EL (cell line): ENCODE data around the gene CRTC1.
"Not testable (repeated sequence)": the region's sequence is repeated elsewhere in the genome, so short reads cannot be mapped to it uniquely, and the experiment has no call there.

Experiments
- DNase-seq: peaks from one replicate; pipeline ENCODE4 v3.0.0-alpha.2; 2016

Gene CRTC1

GRCh38 chr19:18733196-18733647, 49.7 kb downstream of the CRTC1 start:
- no peak for DNase-seq

- not testable (repeated sequence) for DNase-seq
Observed at GRCh38 chr19:18733762-18734332, 50.4 kb downstream of the CRTC1 start.

GRCh38 chr19:18735324-18735723, 51.8 kb downstream of the CRTC1 start:
- DNase-seq, result no peak

GRCh38 chr19:18735752-18736151, 52.3 kb downstream of the CRTC1 start:
- no peak for DNase-seq

- no peak for DNase-seq
Observed at GRCh38 chr19:18736415-18737336, 53.2 kb downstream of the CRTC1 start.

- no peak for DNase-seq
Observed at GRCh38 chr19:18737337-18737953, 54.0 kb downstream of the CRTC1 start.

- DNase-seq, result no peak
Observed at GRCh38 chr19:18737954-18738351, 54.5 kb downstream of the CRTC1 start.

GRCh38 chr19:18738961-18739690, 55.6 kb downstream of the CRTC1 start:
- no peak for DNase-seq

- DNase-seq, result no peak
Observed at GRCh38 chr19:18741124-18742121, 57.9 kb downstream of the CRTC1 start.

- DNase-seq, result no peak
Observed at GRCh38 chr19:18742324-18742723, 58.8 kb downstream of the CRTC1 start.

- DNase-seq, result no peak
Observed at GRCh38 chr19:18742838-18743783, 59.6 kb downstream of the CRTC1 start.

GRCh38 chr19:18743784-18744418, 60.4 kb downstream of the CRTC1 start:
- no peak for DNase-seq

- DNase-seq, result no peak
Observed at GRCh38 chr19:18745012-18745735, 61.7 kb downstream of the CRTC1 start.

- no peak for DNase-seq
Observed at GRCh38 chr19:18745931-18746330, 62.5 kb downstream of the CRTC1 start.

GRCh38 chr19:18746401-18747325, 63.2 kb downstream of the CRTC1 start:
- no peak for DNase-seq

- DNase-seq, result no peak
Observed at GRCh38 chr19:18749362-18750231, 66.1 kb downstream of the CRTC1 start.

- no peak for DNase-seq
Observed at GRCh38 chr19:18750295-18750970, 67.0 kb downstream of the CRTC1 start.
